SIG-M5 treated with dmso at 0.1 percent for 504 hours (cell line): Measurements from ENCODE around the gene KLHL3.

Experiments used
- DNase-seq: peaks from one replicate; lab custom pipeline; 2025; ENCODE audit not compliant: unreplicated experiment; lab: John Stamatoyannopoulos, UW

Gene KLHL3

DNA sequence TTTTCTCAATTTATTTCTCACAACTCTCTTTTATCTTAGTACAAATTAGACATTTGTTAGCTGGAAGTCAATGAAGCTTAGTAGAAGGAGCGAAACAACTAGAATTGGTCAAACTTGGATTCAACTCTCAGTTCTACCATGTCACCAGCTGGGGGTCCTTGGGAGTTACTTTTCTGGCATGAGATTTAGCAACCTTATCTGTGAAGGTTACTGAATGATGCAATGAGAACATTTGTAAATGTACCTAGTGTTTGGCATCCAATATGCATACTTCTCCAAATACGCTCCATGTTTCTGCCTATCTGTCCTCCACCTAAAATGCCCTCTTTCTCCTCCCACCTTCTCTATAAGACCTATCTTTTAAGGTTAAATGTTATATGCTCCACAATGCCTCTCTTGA, 12.0 kb upstream of the KLHL3 start:
- peak; percentile 18 for DNase-seq

DNA sequence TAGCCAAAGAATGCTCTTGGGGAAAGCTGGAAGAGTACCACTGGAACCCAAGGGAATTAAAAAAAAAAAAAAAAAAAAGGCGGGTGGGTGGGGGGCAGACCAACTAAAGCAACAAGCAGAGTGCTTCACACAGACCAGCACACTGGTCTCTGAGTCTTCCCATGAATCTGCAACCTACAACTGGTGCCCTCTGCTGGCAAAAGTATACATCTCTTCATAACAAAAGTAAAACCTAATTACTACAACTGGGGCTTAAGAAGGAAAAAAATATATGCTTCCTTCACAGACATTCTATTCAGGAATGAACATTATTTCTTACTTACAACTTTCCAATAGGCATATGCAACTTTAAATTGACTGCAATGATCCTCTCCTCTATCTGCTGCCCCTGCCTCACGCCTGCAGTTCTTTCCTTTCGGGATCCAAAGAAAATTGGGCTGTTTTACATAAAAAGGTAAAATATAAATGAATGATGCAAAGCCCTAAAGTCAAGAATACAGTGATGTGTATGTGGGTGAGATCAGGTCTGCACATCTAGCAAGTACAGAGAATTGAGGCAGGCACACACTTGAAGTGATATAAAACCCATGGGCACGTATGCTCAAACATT, 7.2 kb upstream of the KLHL3 start:
- DNase-seq = peak; percentile 76

DNA sequence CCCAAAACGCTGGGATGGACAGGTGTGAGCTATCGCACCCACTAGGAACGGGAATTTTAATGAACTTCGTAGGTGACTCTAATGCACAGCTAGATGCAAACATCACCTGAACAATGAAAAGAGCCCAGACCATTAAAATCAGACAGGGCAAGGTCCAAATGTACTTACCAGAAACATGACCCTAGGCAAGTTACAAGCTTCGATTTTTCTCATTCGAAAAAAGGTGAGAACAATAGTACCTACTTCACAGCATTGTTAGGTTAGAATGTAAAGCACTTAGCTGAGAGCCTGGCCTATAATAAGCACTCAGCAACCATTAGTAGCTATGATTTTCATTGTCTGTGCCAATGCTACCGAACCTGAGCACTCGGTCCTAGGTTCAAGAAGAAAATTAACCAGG, 5.8 kb upstream of the KLHL3 start:
- no peak for DNase-seq

DNA sequence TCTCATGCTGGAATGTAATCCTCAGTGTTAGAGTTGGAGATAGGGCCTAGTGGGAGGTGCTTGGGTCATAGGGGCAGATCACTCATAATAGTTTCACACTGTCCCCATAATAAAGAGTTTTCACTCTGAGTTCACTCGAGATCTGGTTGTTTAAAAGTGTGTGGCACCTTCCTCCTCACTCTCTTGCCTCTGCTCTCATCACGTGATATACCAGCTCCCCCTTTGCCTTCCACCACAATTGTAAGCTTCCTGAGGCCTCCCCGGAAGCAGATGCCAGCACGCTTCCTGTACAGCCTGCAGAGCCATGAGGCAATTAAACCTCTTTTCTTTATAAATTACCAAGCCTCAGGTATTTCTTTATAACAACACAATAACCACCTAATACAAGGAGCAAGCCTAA, 3.8 kb upstream of the KLHL3 start:
- DNase-seq = no peak

DNA sequence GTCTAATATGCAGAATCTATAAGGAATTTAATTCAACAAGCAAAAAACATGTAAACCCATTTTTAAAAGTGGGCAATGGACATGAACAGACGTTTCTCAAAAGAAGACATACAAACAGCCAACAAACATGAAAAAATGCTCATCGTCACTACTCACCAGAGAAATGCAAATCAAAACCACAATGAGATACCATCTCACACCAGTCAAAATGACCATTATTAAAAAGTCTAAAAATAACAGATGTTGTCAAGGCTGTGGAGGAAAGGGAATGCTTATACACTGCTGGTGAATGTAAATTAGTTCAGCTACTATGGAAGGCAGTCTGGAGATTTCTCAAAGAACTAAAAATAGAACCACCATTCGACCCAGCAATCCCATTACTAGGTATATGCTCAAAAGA, 3.1 kb upstream of the KLHL3 start:
- no peak for DNase-seq

DNA sequence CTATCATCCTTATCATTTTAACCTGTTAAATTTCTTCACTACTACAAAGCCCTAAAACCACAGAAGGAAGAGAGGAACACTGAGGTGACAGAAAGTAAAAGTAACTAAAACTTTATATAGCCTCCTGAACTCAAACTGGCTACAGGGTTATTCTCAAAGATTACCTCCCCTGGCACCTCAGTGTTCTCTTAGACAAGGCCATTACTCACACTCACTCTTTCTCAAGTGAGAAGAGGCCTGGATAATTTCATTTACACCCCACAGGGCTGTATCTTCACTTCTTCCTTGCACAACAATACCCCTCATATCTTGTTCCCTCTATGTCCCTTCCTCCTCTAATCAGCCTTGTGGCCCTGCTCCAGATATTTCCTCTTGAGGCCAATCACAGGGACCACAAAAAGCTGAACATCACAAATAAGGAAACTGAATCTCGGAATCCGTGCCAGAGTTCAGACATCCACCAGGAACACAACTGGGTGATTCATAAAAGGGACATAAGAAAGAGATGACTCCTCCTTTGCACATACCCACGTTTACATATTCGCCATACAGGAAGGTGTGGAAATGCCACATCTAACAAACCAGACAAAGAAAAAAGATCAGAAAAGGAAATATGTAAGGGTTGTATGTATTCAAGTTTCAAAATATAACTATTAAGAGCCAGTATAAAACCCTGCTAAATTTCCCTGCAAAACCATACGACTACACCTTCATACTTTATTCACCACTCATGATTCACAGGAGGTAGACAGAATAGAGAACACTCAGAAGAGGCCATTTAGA, 1.7 kb upstream of the KLHL3 start:
- no peak for DNase-seq

DNA sequence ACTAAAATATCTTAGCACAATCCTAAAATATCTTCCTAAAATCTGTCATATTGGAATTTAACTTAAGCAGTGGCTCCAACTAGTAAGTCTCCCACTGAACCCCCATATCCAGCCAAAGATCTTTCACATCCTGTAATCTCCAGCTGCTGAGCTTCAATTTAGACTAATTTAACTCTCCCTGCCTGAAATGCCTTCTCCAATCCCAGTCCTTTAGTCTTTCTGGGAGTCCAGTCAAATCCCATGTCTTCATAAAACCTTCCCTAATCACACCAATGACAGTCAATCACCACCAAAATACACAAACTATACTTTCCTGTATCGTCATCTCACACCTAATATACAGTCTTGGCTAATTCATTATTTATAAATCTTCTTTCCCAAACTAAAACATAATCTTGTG, 607 bp upstream of the KLHL3 start:
- DNase-seq = no peak

DNA sequence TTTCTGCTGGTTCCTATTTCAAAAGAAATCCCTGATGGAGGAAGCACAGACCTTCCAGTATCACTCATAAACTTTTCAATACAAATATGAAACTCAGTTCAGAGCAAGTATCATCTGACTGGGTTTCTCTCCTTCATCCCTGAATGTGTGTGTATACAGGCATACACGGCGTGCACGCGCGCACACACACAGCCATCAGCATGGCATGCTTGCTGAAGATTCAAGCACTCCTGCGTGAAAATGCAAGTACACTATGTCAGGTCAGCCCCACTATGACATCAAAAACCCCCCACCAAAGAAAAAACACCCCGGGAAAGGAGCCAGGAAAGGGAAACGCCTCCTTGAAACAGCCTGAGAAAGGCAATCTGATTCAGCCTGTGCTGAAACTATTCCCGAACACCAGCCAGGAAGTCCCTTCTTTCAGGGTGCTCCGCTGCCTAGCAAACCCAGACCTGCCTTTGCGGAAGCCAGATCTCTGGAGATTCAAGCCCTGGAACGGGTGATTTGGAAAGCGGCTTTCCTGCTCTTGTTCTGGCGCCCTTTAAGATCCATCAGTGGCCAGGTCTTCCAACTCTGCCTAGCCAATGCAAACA, 831 bp downstream of the KLHL3 start:
- DNase-seq = no peak

DNA sequence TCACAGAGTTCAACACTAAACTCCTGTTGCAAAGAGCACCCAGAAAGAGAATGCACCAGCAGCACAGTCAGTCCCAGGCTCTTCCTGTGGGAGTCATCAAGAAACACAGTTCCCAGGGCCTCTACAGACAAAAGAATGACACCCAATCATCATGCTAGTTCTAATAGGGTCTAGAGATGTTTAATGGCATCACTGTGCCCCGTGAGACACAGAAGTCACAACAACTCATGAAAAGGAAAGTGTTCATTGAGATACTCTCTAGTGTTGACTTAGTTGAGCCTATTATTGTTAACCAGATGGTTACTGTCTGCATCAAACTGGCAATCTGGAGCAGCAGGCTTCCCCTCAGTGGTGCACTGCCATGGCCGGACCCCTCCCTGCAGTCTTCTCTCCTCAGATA, 1.6 kb downstream of the KLHL3 start:
- DNase-seq = no peak

DNA sequence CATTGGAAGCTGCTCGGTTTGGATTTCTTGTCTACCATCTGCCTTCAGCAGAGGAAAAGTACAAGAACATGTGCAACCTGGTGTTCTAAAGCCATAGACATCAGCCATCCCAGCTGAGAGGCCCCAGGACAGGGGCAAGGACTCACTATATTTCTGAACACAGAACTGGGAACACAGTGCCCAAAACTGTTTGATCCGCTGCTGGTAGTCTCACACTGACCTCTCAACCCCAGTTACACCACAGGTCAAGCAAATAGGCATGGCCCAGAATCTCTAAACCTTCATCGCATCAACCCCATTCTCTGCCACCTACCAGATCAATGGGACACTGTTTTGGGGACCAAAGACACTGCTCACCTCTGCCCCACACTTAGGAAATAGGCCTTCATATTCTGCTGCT, 2.0 kb downstream of the KLHL3 start:
- DNase-seq = no peak

DNA sequence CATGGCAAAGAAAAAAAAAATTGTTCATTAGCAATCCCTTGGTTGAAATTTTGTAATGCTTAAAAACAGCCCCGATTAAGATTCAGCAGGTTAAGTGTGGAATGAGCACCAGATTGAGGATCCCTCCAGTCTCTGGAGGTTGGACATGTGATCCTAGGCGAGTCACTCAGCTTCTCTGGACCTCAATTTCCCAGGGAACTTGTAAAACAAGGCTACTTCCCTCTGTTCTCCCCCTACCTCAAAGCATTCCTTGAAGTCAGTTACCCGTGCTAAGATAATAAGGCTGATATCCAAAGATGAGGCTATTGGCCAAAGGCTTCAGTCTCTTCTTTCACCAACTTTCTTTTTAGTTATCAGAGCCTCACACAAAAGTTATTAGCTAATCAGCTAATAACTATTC, 2.9 kb downstream of the KLHL3 start:
- DNase-seq = no peak

DNA sequence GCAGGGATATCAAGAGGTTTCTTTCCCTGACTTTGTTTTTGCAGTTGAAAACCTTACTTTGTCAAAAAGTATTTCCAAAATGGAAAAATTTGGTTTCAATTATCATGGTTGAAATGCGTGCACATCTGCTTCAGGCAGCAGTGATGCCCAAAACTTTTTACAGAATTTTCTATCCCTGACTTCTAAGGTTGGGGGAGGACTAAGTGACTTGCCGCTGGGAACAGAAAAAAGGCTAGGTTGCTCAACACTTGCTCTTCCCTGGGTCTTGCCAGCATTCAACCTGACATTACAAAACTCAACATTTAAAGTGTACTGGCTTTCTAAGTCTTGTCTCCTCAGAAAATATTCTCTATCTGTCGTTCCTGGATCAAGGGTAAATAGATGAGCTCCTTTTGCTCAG, 4.7 kb downstream of the KLHL3 start:
- peak; percentile 9 for DNase-seq

DNA sequence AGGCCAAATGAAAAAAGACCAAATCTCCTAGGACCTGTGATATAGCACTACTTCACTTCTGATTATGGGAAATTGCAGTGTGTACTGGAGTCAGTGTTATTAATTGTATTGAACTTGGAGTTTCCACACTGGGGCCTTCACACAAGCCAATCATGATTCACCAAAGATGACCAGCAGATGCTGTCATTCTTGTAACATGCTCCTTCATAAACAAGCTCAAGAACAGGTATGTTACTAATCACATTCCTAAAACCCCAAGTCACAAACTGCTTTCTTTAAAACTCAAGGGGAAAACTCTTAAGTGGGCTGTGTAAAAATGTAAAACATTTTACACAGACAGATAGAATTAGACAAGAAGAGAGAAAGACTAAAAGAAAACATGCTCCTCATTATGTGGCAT, 5.6 kb downstream of the KLHL3 start:
- DNase-seq = no peak

DNA sequence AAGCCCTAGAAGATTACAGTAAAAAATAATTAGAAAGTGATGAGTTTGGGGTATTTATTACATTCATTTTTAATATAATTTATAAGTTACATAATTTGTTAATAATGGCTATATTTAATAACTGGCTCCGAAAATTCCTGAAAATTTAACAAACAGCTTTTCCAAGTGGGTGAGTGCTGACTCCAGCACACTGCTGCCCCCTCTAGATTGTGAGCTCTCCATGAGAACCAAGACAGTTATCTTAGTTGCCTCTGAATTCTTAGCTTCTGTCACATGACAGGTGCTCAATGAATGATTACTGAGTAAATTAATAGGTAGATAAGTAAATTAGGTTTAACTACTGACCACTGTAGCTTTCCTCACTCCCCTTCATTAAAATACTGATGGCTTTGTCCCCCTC, 7.8 kb downstream of the KLHL3 start:
- no peak for DNase-seq

DNA sequence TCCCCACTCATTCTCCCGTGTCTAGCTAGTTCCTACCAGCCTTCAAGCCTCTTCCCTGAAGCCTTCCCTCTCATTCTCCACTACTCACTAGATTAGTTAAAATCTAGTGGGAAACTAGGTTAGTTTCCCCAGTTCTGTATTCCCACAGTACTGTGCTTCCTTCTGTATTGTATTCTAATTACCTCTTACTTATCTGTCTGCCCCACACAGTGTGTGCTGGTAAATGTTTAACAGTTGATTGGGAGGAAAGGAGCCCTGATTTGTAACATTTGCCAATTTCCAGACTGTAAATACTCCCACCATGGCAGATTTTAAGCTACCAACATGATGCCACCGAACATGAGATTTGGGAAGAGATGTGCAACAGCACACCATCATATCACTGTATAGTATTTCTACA, 8.3 kb downstream of the KLHL3 start:
- no peak for DNase-seq

DNA sequence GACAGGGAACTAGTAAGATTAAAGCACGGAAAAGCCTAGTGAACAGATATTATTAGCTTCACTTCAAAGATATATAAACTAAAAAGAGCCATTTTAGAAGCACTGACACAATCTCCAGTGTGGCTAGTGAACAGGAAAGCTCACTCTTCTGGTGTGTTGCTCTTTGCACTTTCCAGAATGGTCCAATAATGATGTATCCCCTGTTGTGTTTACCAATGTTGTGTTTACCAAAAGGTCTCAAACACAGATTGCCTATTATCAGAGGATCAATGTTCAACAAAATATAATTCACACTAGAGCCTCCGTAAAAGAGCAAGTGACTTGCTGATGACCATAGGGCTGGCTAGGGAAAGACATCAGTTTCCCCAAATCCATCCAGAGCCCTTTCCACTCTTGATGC, 11.6 kb downstream of the KLHL3 start:
- no peak for DNase-seq

DNA sequence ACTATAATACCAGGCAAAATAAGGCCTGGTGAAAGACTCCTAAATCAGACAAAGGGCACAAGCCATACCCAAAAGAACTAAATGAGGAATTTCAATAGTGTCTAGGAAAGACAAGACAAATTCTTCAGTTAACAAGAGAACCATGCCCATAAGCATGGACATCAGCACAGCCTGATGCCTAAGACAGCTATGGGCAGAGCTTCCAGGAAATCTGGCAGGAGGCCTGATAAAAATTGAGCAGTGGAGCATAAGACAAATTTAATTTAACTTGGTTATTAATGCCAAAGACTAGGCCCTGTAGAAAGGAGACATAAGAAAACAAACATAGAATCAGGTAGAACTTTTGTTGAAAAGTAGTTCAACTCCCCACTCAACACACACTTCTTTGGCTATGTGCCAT, 17.3 kb downstream of the KLHL3 start:
- DNase-seq = no peak

DNA sequence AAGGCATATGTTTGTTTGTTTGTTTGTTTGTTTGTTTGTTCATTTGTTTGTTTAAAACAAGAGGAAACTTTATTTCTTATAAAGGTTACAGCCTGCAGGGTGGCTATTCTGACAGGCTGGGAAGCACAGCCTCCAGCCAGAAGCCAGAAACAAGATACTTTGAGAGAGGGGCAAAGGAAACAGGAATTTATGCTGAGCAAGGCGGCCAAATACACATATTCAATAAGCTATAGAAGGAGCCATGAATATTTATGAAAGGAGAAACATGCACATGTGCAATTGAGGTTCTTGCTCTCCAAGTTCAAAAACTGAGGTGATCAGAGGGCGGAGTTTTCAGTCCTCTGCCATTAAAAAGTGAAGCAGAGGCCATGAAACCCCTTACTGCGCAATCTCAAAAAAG, 19.6 kb downstream of the KLHL3 start:
- DNase-seq = no peak

DNA sequence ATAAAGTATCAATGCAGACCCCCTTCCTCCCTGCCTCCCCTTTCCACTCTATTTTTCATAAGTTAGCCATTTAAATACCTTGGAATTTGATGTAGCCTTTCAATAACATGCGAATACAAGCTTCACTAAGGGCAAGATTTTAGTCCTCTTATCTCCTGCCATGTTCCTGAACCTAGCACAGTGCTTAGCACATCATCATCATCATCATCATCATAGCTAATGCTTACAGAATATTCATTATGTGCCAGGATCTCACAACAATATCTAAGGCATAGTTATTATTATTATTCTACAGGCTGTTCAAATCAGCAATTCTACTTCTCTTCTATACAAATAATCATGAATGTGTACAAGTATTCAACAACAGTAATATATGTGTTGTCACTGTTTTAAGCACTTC, 20.4 kb downstream of the KLHL3 start:
- DNase-seq = no peak

DNA sequence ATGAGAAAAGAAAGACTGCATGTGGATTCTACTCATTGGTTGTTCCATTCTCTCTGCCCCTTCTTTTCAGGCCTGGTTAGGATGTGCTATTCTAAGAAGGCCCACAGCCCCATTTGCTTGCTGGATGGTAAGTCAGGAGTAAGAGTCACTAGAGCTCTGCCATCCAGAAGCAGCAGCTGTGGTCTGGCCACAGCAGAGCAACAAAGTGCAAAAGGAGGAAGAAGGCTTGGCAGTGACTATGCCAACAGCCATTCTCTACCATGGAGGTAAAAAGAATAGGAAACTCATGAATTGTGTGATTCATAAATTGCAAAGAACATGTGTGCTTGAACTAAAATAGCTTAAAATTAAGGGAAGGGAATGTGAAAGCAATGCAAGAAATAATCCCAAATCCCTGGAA, 20.9 kb downstream of the KLHL3 start:
- DNase-seq = peak; percentile 1

DNA sequence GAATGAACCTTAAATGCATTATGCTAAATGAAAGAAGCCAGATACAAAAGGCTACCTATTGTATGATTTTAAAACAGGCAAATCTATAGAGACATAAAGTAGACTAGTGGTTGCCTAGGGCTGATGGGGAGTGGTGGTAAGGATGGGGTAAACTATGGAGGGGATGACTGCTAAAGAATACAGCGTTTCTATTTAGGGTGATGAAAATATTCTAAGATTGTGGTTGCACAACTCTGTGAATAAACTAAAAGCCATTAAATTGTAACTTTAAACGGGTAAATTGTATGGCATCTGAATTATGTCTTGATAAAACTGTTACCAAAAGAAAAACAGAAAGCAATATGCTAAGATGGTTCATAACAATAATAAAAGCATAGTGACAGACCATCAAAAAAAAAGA, 21.4 kb downstream of the KLHL3 start:
- DNase-seq = no peak

DNA sequence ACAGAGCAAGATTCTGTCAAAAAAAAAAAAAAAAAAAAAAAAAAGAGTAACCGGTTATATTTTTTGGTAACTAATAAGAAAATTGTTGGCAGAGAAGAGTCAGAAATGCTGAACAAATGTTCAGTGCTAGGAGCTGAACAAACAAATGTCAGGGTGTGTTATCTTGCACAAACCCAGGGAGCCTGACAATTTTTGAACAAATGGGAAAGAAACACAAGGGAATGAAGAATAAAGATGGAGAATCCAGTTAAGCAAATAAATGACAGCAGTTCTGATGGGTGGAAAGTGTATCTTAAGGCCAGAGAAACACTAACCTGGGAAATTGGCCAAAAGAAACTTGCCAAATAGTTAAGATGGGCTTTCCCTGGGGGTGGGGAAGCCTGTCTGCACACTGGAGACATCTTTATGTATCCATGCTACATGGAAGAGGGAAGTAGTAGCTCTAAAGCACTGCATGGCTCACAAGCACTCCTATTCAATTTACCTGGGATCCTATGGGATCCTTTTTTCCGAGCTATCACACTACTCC, 23.7 kb downstream of the KLHL3 start:
- no peak for DNase-seq
